AG08395 (cell line): Measurements from ENCODE around the gene SLC38A1.

Experiments
- DNase-seq: peaks from one replicate; pipeline ENCODE4 v3.0.0; 2012; ENCODE audit warnings: mixed read lengths, low spot score

Gene SLC38A1

GRCh38 chr12:46133751-46134150 is 135.1 kb downstream of the SLC38A1 start:
- DNase-seq: no peak
